ENCODE measurements around the gene UBE2S. TPM values are rescaled to one million over a fixed set of nuclear protein-coding genes. Genes with fewer than 3 reads are reported as not detected.
"Not testable (repeated sequence)": the region's sequence is repeated elsewhere in the genome, so short reads cannot be mapped to it uniquely, and the experiment has no call there.

UBE2S gene
- total RNA-seq, 3 donors from 2014 or later (not counting 1 experiment from before 2014, with no cell fraction given) = 60.2 to 107 (median 63.9) TPM

- H3K4me3 Mint-ChIP-seq = peak overlapping the region; percentile 4
- Histone ChIP-seq H3K27me3 (ENCODE audit: control insufficient read depth, insufficient read depth, low read length) (no peaks in the 10 kb centered on the region), H3K9me3 (ENCODE audit: control insufficient read depth, insufficient read depth, low read length) (peaks cover 4% of the 10 kb centered on the region), H3K4me3 (ENCODE audit: low read length) (no peak overlapping the region), H3K27ac (ENCODE audit: low read length) (no peak overlapping the region), H3K36me3 (ENCODE audit: control insufficient read depth, insufficient read depth, low read length) (peaks cover 4% of the 10 kb centered on the region), H3K4me1 (ENCODE audit: control insufficient read depth, insufficient read depth, low read length) (peaks cover 24% of the 10 kb centered on the region)
- no peaks in the 10 kb centered on the region for H3K9me3 Mint-ChIP-seq
- no peak for ATAC-seq
- no peak for TF ChIP-seq CTCF (IDR thresholded peaks at IDR 0.05)
- H3K36me3 Mint-ChIP-seq = no peaks in the 10 kb centered on the region
- intact Hi-C loops (cut with micrococcal nuclease) = no loop called here
- peaks cover 25 to 28% of the 10 kb centered on the region in 2 donors for H3K4me1 Mint-ChIP-seq
- 97% methylated on average over 2 of the region's 2 CpGs for WGBS (ENCODE audit: insufficient coverage)
- no peaks in the 10 kb centered on the region for H3K27me3 Mint-ChIP-seq (ENCODE audit: low read depth in 2 of 2)
- H3K27ac Mint-ChIP-seq = no peak overlapping the region
- no peak for DNase-seq
Observed at GRCh38 chr19:55410168-55410567, 2.6 kb upstream of the UBE2S start.

- not testable (repeated sequence) for H3K4me3 ChIP-seq (ENCODE audit: low read length); H3K9me3 Mint-ChIP-seq; H3K36me3 Mint-ChIP-seq; H3K27me3 ChIP-seq (ENCODE audit: control insufficient read depth, insufficient read depth, low read length); H3K36me3 ChIP-seq (ENCODE audit: control insufficient read depth, insufficient read depth, low read length); DNase-seq; H3K9me3 ChIP-seq (ENCODE audit: control insufficient read depth, insufficient read depth, low read length); H3K27me3 Mint-ChIP-seq (ENCODE audit: low read depth in 2 of 2); ATAC-seq; H3K27ac ChIP-seq (ENCODE audit: low read length)
- Mint-ChIP-seq H3K4me1 (peaks cover 25 to 28% of the 10 kb centered on the region in 2 donors), H3K27ac (peak overlapping the region; percentile 99 to 100), H3K4me3 (peak overlapping the region; percentile 26)
- 98% methylated on average over 8 of the region's 8 CpGs for WGBS (ENCODE audit: insufficient coverage)
- peaks cover 24% of the 10 kb centered on the region for H3K4me1 ChIP-seq (ENCODE audit: control insufficient read depth, insufficient read depth, low read length)
- intact Hi-C loops (cut with micrococcal nuclease) = loop anchor here (2.0 kb wide), 2 partner anchors 24 to 70 kb away; partner anchors contain the start of genes KMT5C, RPL28 and TMEM238
Observed at GRCh38 chr19:55409179-55409578, 1.6 kb upstream of the UBE2S start.

- Histone ChIP-seq H3K4me1 (ENCODE audit: control insufficient read depth, insufficient read depth, low read length) (peaks cover 24% of the 10 kb centered on the region), H3K27me3 (ENCODE audit: control insufficient read depth, insufficient read depth, low read length) (no peaks in the 10 kb centered on the region), H3K9me3 (ENCODE audit: control insufficient read depth, insufficient read depth, low read length) (peaks cover 4% of the 10 kb centered on the region), H3K36me3 (ENCODE audit: control insufficient read depth, insufficient read depth, low read length) (peaks cover 9% of the 10 kb centered on the region), H3K27ac (ENCODE audit: low read length) (peak overlapping the region; percentile 99), H3K4me3 (ENCODE audit: low read length) (peak overlapping the region; percentile 47)
- 72% methylated on average over 9 of the region's 9 CpGs for whole genome bisulfite sequencing (ENCODE audit: insufficient coverage)
- intact Hi-C loops (cut with micrococcal nuclease) = loop anchor here (2.0 kb wide), 2 partner anchors 24 to 70 kb away; partner anchors contain the start of genes KMT5C, RPL28 and TMEM238
- no peak for DNase-seq
- no peak for ATAC-seq
- Mint-ChIP-seq H3K4me3 (peak overlapping the region; percentile 98), H3K4me1 (peaks cover 25 to 28% of the 10 kb centered on the region in 2 donors), H3K9me3 (no peaks in the 10 kb centered on the region), H3K27me3 (ENCODE audit: low read depth in 2 of 2) (no peaks in the 10 kb centered on the region), H3K36me3 (no peaks in the 10 kb centered on the region), H3K27ac (peak overlapping the region; percentile 99 to 100)
- TF ChIP-seq CTCF (IDR thresholded peaks at IDR 0.05) = no peak
Observed at GRCh38 chr19:55408533-55408872, 915 bp upstream of the UBE2S start.

- DNase-seq (peak; percentile 96 to 99), ATAC-seq (peak; percentile 85 to 93 (median 88))
- Mint-ChIP-seq H3K36me3 (no peaks in the 10 kb centered on the region), H3K27me3 (ENCODE audit: low read depth in 2 of 2) (no peaks in the 10 kb centered on the region), H3K4me1 (peaks cover 29 to 33% of the 10 kb centered on the region in 2 donors), H3K4me3 (peak overlapping the region; percentile 98), H3K27ac (peak overlapping the region; percentile 99 to 100), H3K9me3 (no peaks in the 10 kb centered on the region)
- H3K9me3 ChIP-seq (ENCODE audit: control insufficient read depth, insufficient read depth, low read length) = peaks cover 4% of the 10 kb centered on the region
- H3K4me3 ChIP-seq (ENCODE audit: low read length) = peak overlapping the region; percentile 57
- H3K4me1 ChIP-seq (ENCODE audit: control insufficient read depth, insufficient read depth, low read length) = peaks cover 24% of the 10 kb centered on the region
- WGBS (ENCODE audit: insufficient coverage) = under 1% methylated on average over 72 of the region's 72 CpGs
- peak overlapping the region; percentile 99 for H3K27ac ChIP-seq (ENCODE audit: low read length)
- H3K36me3 ChIP-seq (ENCODE audit: control insufficient read depth, insufficient read depth, low read length) = peaks cover 14% of the 10 kb centered on the region
- no peak for TF ChIP-seq CTCF (IDR thresholded peaks at IDR 0.05)
- H3K27me3 ChIP-seq (ENCODE audit: control insufficient read depth, insufficient read depth, low read length) = no peaks in the 10 kb centered on the region
- intact Hi-C loops (cut with micrococcal nuclease) = loop anchor here (2.0 kb wide), 2 partner anchors 23 to 69 kb away; partner anchors contain the start of genes KMT5C, RPL28 and TMEM238
Observed at GRCh38 chr19:55407800-55408532, 378 bp upstream of the UBE2S start.

Data from natural killer cell (primary cell).